Left lung (tissue), 10 donors: Measurements from ENCODE around the gene CCDC83. TPM values are rescaled to one million over a fixed set of nuclear protein-coding genes. Genes with fewer than 3 reads are reported as not detected.

Experiments used
- ATAC-seq: fragments of 200-7000 bp; cut with Tn5 transposase; one replicate; pipeline ENCODE4 v1.9.1; 2020; ENCODE audit warnings: moderate library complexity
- DNase-seq, 4 donors: peaks; one replicate each; pipeline ENCODE4 v3.0.0-alpha.2; 2013 to 2020
- H3K27ac ChIP-seq, 2 donors: fragments of 200-600 bp; sonication (generic) in 1 of 2; one replicate each; pipeline versions ENCODE4 v1.5.0 to v1.8.0; 2020 to 2021
- H3K27me3 ChIP-seq, 2 donors: fragments of 200-600 bp; sonication (generic) in 1 of 2; one replicate each; pipeline versions ENCODE4 v1.5.0 to v1.8.0; 2020 to 2021
- H3K36me3 ChIP-seq, 2 donors: fragments of 200-600 bp; sonication (generic) in 1 of 2; one replicate each; pipeline versions ENCODE4 v1.5.0 to v1.8.0; 2020 to 2021
- H3K4me1 ChIP-seq, 2 donors: fragments of 200-600 bp; one replicate each; pipeline ENCODE4 v1.8.0; 2021
- H3K4me3 ChIP-seq, 2 donors: fragments of 200-600 bp; sonication (generic) in 1 of 2; one replicate each; pipeline versions ENCODE4 v1.5.0 to v1.8.0; 2020 to 2021; ENCODE audit warnings: mild to moderate bottlenecking in 1 of 2
- H3K9me3 ChIP-seq, 2 donors: fragments of 200-600 bp; sonication (generic) in 1 of 2; one replicate each; pipeline versions ENCODE4 v1.5.0 to v1.8.0; 2020 to 2021
- intact Hi-C, 2 donors: fragments of 100-400 bp; cut with DNase I; formaldehyde crosslinking; loops; one replicate each; pipeline versions ENCODE4 v1.11.2 to v1.14.2; 2022
- polyA plus RNA-seq, 6 donors: library from polyadenylated mRNA; unstranded; fragments of 120-200 nt; gene quantifications; one replicate each; pipeline ENCODE4 v1.2.1, GENCODE V29; 2013; ENCODE audit not compliant: insufficient read length in 6 of 6
- total RNA-seq, 2 donors: library from RNA; stranded (reverse); fragmentation: NEBNext Ultra II Directional; extraction: Animal tissue kit (Norgen Biotek cat#: 25700); gene quantifications; one replicate each; pipeline ENCODE4 v1.2.1, GENCODE V29; 2021
- TF ChIP-seq, protein P1 (sequence below), 2 donors: fragments of 200-600 bp; sonication (generic) in 1 of 2; IDR thresholded peaks; one replicate each; pipeline versions ENCODE4 v1.5.0 to v1.8.0; 2021; ENCODE audit warnings: antibody characterized with exemption in 2 of 2
- donor health status: DM: no; HTN: yes; CAD: no.
- donor health status: DM: no; HTN: no; CAD: no.

The CCDC83 gene
- total and polyA plus RNA-seq, 8 donors = not detected

DNA sequence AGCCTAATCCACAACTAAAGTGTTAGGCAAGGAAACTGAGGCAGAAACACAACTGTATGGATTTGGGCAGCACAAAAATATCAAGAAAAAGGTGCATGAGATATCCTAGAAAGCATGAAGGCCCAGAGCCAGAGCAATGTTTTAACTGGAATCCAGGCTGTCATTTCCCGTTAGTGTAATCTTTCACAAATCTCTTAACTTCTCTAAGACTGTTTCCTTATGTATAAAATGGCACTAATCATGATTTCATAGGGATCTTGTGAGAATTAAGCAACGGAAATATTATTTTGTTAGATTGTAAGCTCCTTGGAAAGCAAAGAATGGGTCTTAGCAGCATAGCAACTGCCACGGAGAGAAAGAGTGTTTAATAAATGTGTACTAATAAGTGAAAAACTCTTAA, 29.6 kb upstream of the CCDC83 start:
- no peak overlapping the region for H3K4me3 ChIP-seq
- intact Hi-C loops = no loop called here
- no peaks in the 10 kb centered on the region for H3K36me3 ChIP-seq
- TF ChIP-seq, protein P1, sequence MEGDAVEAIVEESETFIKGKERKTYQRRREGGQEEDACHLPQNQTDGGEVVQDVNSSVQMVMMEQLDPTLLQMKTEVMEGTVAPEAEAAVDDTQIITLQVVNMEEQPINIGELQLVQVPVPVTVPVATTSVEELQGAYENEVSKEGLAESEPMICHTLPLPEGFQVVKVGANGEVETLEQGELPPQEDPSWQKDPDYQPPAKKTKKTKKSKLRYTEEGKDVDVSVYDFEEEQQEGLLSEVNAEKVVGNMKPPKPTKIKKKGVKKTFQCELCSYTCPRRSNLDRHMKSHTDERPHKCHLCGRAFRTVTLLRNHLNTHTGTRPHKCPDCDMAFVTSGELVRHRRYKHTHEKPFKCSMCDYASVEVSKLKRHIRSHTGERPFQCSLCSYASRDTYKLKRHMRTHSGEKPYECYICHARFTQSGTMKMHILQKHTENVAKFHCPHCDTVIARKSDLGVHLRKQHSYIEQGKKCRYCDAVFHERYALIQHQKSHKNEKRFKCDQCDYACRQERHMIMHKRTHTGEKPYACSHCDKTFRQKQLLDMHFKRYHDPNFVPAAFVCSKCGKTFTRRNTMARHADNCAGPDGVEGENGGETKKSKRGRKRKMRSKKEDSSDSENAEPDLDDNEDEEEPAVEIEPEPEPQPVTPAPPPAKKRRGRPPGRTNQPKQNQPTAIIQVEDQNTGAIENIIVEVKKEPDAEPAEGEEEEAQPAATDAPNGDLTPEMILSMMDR (IDR thresholded peaks at IDR 0.05) = no peak
- no peak for ATAC-seq
- H3K4me1 ChIP-seq = peaks cover 0 to 7% of the 10 kb centered on the region in 2 donors
- DNase-seq = no peak
- no peak overlapping the region for H3K27ac ChIP-seq
- no peaks in the 10 kb centered on the region for H3K9me3 ChIP-seq
- H3K27me3 ChIP-seq = no peaks in the 10 kb centered on the region

DNA sequence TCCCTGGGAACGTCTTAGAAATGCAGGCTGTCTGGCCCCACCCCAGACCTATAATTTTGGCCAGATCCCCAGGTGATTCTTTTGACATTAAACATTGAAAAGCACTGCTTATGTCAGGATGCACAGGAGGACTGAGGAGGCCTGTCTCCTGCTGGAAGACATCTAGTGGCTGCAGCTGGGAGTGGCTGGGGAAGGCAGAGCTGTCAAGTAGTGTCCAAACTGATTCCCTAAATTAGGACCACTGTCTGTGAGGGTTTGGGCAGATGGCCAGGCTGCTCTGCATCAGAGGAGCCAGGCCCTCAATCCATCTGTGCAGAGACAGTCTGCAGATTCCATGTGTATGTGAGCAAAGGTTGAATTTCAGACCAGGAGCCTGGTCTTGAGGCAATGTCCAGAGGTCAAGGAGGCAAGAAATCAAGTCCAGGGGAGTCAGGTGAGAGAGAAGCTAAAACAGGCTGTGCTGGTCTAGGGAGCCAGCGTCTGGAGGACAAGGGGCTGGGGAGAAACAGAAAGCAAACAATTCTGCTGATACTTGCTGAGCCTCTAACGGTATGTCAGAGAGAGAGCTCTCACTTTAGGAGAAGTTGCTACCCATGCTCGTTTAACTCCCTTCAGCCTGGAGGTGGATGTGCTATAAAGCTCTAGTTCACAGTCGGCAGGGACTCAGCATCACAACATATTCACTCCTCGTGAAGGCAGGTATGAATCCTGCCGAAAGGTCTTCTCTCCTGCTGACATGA, 28.9 kb upstream of the CCDC83 start:
- ATAC-seq (peak; percentile 24), DNase-seq (peak in 1 of 4 donors; percentile 26)
- intact Hi-C loops = no loop called here
- no peaks in the 10 kb centered on the region for H3K36me3 ChIP-seq
- no peaks in the 10 kb centered on the region for H3K27me3 ChIP-seq
- TF ChIP-seq, protein P1 (IDR thresholded peaks at IDR 0.05) = peak in 1 of 2 donors; percentile 28
- peaks cover 0 to 7% of the 10 kb centered on the region in 2 donors for H3K4me1 ChIP-seq
- no peak overlapping the region for H3K27ac ChIP-seq
- H3K4me3 ChIP-seq = no peak overlapping the region
- H3K9me3 ChIP-seq = no peaks in the 10 kb centered on the region

DNA sequence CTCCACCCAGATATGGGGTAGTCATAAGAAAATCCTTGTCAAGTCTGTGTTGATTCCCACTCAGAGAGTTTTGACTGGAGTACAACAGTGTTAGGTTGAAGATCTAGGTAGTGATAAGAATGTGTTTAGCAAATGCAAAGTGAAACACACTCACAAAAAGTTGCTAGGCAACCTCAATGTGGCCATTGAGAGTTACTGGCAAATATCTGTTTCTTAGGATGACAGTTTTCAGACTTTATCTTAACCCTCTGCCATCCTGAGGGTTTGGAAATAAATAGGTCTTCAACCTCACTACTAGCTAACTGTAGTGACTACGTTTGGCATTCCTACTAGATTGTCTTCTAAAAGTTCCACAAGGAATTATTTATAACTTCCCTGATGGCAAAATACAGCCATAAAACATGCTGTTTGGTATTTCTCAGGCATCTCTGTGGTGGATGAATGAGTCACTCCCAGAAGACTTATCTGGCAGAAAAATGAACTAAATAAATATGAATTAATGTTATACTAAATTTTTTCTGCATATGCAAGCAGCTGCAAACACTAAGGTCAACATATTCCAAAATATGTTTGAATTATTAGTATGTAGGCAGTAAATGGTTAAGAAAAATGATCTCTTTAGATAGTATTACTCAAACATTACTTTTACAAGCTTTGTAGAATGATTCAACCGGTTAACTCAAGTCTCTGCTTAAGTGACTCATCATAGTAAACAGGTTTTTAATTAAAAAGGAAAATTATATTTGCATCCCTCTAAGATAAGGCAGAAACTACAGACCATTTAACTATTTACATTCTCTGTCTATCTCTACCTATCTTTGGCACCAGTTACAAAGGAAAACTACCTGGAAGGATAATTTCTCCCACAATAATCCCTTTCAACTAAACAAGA, 27.2 kb upstream of the CCDC83 start:
- Histone ChIP-seq H3K9me3 (no peaks in the 10 kb centered on the region), H3K4me3 (no peak overlapping the region), H3K27ac (peak overlapping the region; percentile 59 to 61), H3K36me3 (no peaks in the 10 kb centered on the region), H3K27me3 (no peaks in the 10 kb centered on the region), H3K4me1 (peaks cover 0 to 7% of the 10 kb centered on the region in 2 donors)
- intact Hi-C loops = no loop called here
- TF ChIP-seq, protein P1 (IDR thresholded peaks at IDR 0.05) = no peak
- ATAC-seq (peak; percentile 69), DNase-seq (peak in 1 of 4 donors; percentile 50)

DNA sequence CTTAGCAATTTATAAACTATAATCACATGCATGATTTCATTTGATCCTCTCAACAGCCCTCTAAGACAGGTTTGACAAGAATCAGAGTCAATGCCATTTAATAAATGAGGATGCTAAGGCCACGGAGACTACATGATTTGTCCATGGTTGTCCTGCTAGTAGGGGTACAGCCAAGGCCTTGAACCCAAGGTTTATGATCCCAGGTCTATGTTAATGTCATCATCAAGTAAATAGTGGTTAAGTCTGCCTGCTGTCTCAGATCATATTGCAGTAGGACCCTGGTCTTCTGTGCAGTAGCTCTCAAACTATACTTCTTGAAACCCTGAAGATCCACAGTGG, 26.6 kb upstream of the CCDC83 start:
- Histone ChIP-seq H3K27me3 (no peaks in the 10 kb centered on the region), H3K4me3 (no peak overlapping the region), H3K27ac (peak overlapping the region in 1 of 2 donors; percentile 59), H3K36me3 (no peaks in the 10 kb centered on the region), H3K4me1 (peaks cover 0 to 7% of the 10 kb centered on the region in 2 donors), H3K9me3 (no peaks in the 10 kb centered on the region)
- intact Hi-C loops = no loop called here
- ATAC-seq (no peak), DNase-seq (no peak)
- TF ChIP-seq, protein P1 (IDR thresholded peaks at IDR 0.05) = no peak

DNA sequence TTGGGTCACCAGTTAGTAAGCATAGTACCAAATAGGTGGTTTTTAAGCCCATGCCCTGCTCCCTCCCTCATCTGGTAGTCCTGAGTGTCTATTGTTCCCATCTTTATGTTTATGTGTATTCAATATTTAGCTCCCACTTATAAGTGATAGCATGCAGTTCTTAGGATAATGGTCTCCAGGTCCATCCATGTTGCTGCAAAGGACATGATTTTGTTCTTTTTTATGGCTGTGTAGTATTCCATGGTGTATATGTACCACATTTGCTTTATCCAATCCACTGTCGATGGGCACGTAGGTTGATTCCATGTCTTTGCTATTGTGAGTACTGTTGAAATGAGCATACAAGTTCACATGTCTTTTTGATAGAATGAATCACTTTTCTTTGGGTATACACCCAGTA, 26.0 kb upstream of the CCDC83 start:
- H3K36me3 ChIP-seq = no peaks in the 10 kb centered on the region
- no peaks in the 10 kb centered on the region for H3K27me3 ChIP-seq
- ATAC-seq = no peak
- intact Hi-C loops = no loop called here
- no peak overlapping the region for H3K27ac ChIP-seq
- H3K4me1 ChIP-seq = peaks cover 0 to 7% of the 10 kb centered on the region in 2 donors
- TF ChIP-seq, protein P1 (IDR thresholded peaks at IDR 0.05) = no peak
- DNase-seq = no peak
- H3K4me3 ChIP-seq = no peak overlapping the region
- H3K9me3 ChIP-seq = no peaks in the 10 kb centered on the region
